Neural progenitor cell (in vitro differentiated cells): ENCODE data around the gene HSPB6.

Experiments used
- EZH2phosphoT487 ChIP-seq: fragments of 200-600 bp; sonication (generic); IDR thresholded peaks from 2 replicates; pipeline ENCODE4 v1.6.1; 2017; ENCODE audit warnings: antibody characterized with exemption
- TF ChIP-seq, protein P1 (sequence below): fragments of 200-600 bp; sonication (generic); IDR thresholded peaks from 2 replicates; pipeline ENCODE4 v1.5.1; 2017; ENCODE audit warnings: antibody characterized with exemption, mild to moderate bottlenecking

DNA sequence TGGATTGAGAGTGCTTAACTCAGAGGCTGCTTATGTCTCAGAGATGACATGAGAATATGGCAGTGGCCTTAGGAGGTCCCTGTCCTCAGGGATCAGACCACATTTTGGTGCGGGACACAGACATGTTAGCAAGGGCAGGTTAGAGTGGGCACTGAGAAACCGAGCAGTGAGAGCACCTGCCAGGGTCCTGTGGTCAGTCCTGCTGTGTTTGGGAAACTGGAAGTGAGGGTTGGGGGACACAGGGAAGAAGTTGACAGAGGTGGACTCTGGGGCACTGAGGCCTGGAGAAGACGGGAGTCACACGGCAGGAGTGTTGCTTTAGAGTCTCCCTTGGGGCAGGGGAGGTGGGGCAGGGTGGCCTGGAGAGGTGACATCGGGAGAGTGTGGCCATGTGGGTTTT, 21.9 kb downstream of the HSPB6 start:
- TF ChIP-seq, protein P1, sequence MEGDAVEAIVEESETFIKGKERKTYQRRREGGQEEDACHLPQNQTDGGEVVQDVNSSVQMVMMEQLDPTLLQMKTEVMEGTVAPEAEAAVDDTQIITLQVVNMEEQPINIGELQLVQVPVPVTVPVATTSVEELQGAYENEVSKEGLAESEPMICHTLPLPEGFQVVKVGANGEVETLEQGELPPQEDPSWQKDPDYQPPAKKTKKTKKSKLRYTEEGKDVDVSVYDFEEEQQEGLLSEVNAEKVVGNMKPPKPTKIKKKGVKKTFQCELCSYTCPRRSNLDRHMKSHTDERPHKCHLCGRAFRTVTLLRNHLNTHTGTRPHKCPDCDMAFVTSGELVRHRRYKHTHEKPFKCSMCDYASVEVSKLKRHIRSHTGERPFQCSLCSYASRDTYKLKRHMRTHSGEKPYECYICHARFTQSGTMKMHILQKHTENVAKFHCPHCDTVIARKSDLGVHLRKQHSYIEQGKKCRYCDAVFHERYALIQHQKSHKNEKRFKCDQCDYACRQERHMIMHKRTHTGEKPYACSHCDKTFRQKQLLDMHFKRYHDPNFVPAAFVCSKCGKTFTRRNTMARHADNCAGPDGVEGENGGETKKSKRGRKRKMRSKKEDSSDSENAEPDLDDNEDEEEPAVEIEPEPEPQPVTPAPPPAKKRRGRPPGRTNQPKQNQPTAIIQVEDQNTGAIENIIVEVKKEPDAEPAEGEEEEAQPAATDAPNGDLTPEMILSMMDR = no peak
- no peak for TF ChIP-seq EZH2phosphoT487
